MCF 10A (cell line): ENCODE results near the gene AARS2. TPM values are rescaled to one million over a fixed set of nuclear protein-coding genes. Genes with fewer than 3 reads are reported as not detected.

Experiments
- BruUV-seq: library from RNA; stranded (reverse); fragments of 400-500 nt; replicated peaks from 2 replicates; lab custom pipeline; 2021; lab: Mats Ljungman, UMichigan
- CTCF ChIA-PET: fragments of 300-600 bp; sonication (Branson Sonifier 250); formaldehyde crosslinking; extraction: SDS; loops from one replicate; lab custom pipeline; 2021; ENCODE audit warnings: antibody characterized with exemption, inconsistent platforms; lab: Yijun Ruan, JAX
- POLR2A ChIA-PET: fragments of 300-600, 350-650 bp; sonication (Branson Sonifier 250); formaldehyde crosslinking; extraction: SDS; loops from one replicate; lab custom pipeline; 2020; ENCODE audit warnings: antibody characterized with exemption, inconsistent platforms; lab: Yijun Ruan, JAX
- DNase-seq: peaks from one replicate; pipeline ENCODE4 v3.0.0-alpha.2; 2018; ENCODE audit not compliant: unreplicated experiment
- H3K27ac Mint-ChIP-seq: one replicate; pipeline ENCODE4 v1.8.0; 2022; ENCODE audit warnings: mild to moderate bottlenecking, low read depth, mixed read lengths; ENCODE audit not compliant: unreplicated experiment
- H3K27me3 Mint-ChIP-seq: one replicate; pipeline ENCODE4 v1.8.0; 2022; ENCODE audit warnings: mixed read lengths; ENCODE audit not compliant: insufficient read depth, unreplicated experiment
- H3K36me3 Mint-ChIP-seq: one replicate; pipeline ENCODE4 v1.8.0; 2022; ENCODE audit warnings: mild to moderate bottlenecking, moderate library complexity, mixed read lengths; ENCODE audit not compliant: insufficient read depth, unreplicated experiment
- H3K4me1 Mint-ChIP-seq: one replicate; pipeline ENCODE4 v1.8.0; 2022; ENCODE audit warnings: mixed read lengths; ENCODE audit not compliant: insufficient read depth, unreplicated experiment
- H3K4me3 Mint-ChIP-seq: one replicate; pipeline ENCODE4 v1.8.0; 2022; ENCODE audit warnings: mild to moderate bottlenecking, moderate library complexity, mixed read lengths; ENCODE audit not compliant: unreplicated experiment
- H3K9me3 Mint-ChIP-seq: one replicate; pipeline ENCODE4 v1.8.0; 2022; ENCODE audit warnings: mixed read lengths; ENCODE audit not compliant: unreplicated experiment
- intact Hi-C: fragments of 100-400 bp; cut with micrococcal nuclease; formaldehyde crosslinking; loops from 2 replicates; pipeline ENCODE4 v1.14.1; 2022
- total RNA-seq: library from RNA; stranded (reverse); gene quantifications from 2 replicates; pipeline ENCODE4 v1.2.3, GENCODE V29; 2022
- TF ChIP-seq, protein P1 (sequence below): fragments of 200-600 bp; IDR thresholded peaks from one replicate; pipeline ENCODE4 v1.8.0; 2022; ENCODE audit warnings: antibody characterized with exemption, mild to moderate bottlenecking; ENCODE audit not compliant: unreplicated experiment

AARS2 gene
- total RNA-seq, 1 experiment from 2014 or later, result 15.5 TPM

DNA sequence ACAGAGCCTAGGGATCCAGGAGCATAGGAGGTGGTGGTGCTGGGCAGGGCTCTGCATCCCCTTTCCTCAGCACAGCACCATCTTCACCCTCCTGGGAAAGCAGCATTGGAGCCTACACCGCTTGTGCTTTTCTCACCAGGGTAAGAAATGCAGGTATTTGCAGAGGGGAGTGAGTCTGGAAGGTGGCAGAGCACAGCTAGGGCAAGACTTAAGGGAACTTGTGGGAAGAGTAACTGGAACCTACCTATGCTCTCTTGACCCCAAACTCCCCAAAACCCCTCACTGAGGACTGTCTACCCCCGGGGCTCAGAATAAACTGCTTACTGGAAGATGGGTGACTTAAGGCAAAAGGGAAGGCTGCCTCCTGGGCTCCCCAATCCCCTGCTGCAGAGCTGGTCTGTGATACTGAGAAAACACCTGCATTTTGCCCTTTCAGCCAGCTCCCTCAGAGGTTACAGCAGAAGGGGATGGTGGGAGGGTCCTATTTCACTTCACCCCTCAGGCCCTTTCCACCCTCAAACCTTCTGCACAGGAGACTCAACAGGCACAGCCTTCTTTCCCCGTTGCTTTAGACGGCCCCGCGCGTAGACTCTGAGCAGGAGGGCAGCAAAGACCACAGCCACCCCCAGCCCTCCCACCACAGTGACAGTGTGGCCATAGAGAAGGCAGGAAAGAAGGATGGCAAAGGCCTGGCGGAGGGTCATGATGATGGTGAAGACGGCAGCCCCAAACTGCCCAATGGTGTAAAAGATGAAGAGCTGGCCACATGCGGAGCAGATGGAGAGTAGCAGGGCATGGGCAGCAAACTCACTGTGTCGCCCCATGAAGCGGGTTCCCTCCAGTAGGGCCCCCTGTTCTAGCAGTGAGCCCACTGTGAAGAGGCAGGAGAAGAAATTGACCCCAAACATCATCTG, 58.7 kb downstream of the AARS2 start:
- BruUV-seq, result TSS peak; percentile 27
- peaks cover 69% of the 10 kb centered on the region for H3K4me1 Mint-ChIP-seq
- H3K36me3 Mint-ChIP-seq, result peaks cover 81% of the 10 kb centered on the region
- DNase-seq, result no peak
- TF ChIP-seq, protein P1, sequence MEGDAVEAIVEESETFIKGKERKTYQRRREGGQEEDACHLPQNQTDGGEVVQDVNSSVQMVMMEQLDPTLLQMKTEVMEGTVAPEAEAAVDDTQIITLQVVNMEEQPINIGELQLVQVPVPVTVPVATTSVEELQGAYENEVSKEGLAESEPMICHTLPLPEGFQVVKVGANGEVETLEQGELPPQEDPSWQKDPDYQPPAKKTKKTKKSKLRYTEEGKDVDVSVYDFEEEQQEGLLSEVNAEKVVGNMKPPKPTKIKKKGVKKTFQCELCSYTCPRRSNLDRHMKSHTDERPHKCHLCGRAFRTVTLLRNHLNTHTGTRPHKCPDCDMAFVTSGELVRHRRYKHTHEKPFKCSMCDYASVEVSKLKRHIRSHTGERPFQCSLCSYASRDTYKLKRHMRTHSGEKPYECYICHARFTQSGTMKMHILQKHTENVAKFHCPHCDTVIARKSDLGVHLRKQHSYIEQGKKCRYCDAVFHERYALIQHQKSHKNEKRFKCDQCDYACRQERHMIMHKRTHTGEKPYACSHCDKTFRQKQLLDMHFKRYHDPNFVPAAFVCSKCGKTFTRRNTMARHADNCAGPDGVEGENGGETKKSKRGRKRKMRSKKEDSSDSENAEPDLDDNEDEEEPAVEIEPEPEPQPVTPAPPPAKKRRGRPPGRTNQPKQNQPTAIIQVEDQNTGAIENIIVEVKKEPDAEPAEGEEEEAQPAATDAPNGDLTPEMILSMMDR, result no peak
- CTCF ChIA-PET, result interaction anchor here (0.5 to 4.5 kb wide), 14 partner anchors 8 to 587 kb away, joined by 3 to 33 read pairs (median 5); partner anchors contain the start of gene SLC29A1
- H3K9me3 Mint-ChIP-seq, result no peaks in the 10 kb centered on the region
- peak overlapping the region; percentile 22 for H3K4me3 Mint-ChIP-seq
- POLR2A ChIA-PET, result interaction anchor here (0.6 to 3.0 kb wide), 6 partner anchors 8 to 82 kb away, joined by 3 to 121 read pairs (median 4); partner anchors contain the start of gene HSP90AB1
- no peaks in the 10 kb centered on the region for H3K27me3 Mint-ChIP-seq
- peak overlapping the region; percentile 44 for H3K27ac Mint-ChIP-seq
- intact Hi-C loops, result no loop called here

DNA sequence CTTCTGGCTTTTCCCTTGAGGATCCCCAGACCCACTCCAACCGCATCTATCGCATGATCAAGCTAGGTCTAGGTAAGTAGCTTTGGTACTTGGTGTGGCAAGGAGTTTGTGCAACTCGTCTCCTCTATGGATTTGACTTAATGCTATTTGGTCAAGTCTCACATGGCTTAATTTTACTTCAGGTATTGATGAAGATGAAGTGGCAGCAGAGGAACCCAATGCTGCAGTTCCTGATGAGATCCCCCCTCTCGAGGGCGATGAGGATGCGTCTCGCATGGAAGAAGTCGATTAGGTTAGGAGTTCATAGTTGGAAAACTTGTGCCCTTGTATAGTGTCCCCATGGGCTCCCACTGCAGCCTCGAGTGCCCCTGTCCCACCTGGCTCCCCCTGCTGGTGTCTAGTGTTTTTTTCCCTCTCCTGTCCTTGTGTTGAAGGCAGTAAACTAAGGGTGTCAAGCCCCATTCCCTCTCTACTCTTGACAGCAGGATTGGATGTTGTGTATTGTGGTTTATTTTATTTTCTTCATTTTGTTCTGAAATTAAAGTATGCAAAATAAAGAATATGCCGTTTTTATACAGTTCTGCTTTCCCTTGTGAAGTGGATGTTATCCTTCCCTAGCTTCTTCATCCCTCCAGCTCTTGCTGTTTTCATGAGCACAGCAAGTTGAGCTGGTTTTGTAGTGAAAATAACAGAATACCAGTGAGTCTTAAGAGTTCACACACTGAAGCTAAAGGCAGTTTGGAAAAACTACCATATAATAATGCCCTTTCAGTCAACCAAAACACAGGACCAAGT, 59.6 kb downstream of the AARS2 start:
- no peak overlapping the region for H3K27ac Mint-ChIP-seq
- CTCF ChIA-PET, result interaction anchor here (0.7 to 4.5 kb wide), 12 partner anchors 9 to 158 kb away, joined by 3 to 31 read pairs (median 5); partner anchors contain the start of gene SLC29A1
- peak; percentile 66 for DNase-seq
- H3K36me3 Mint-ChIP-seq, result peaks cover 90% of the 10 kb centered on the region
- peaks cover 77% of the 10 kb centered on the region for H3K4me1 Mint-ChIP-seq
- H3K4me3 Mint-ChIP-seq, result no peak overlapping the region
- BruUV-seq, result TSS peak; percentile 5
- POLR2A ChIA-PET, result interaction anchor here (0.6 to 1.4 kb wide), 3 partner anchors 9 to 81 kb away, joined by 3 to 4 read pairs (median 4); no protein-coding TSS in a partner anchor
- intact Hi-C loops, result loop anchor here (1.0 kb wide), 1 partner anchor 157 kb away; no protein-coding TSS in a partner anchor
- H3K9me3 Mint-ChIP-seq, result no peaks in the 10 kb centered on the region
- H3K27me3 Mint-ChIP-seq, result no peaks in the 10 kb centered on the region
- TF ChIP-seq, protein P1, result peak; percentile 55

DNA sequence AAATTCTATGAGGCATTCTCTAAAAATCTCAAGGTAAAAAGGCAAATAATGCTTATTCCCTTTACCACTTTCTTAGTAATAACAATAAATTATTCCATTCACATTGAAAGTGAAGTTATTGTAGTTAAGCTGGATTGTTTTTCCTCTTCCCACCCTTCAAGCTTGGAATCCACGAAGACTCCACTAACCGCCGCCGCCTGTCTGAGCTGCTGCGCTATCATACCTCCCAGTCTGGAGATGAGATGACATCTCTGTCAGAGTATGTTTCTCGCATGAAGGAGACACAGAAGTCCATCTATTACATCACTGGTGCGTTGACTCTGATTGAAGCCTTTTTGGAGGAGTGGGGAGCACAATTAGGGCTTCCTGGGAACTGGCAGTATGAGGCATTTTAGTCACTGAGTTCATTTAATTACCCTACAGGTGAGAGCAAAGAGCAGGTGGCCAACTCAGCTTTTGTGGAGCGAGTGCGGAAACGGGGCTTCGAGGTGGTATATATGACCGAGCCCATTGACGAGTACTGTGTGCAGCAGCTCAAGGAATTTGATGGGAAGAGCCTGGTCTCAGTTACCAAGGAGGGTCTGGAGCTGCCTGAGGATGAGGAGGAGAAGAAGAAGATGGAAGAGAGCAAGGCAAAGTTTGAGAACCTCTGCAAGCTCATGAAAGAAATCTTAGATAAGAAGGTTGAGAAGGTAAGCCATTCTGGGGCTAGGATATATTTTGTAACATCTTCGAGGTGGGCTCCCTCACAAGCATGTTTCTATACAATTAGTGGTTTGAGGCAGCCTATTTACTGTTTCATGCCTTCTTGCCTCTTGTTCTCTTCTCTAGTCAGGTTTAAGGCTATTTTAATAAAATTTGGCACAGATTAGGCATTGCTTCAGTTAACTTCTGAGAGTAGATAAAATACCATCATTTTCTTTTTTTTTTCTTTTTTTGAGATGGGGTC, 61.3 kb downstream of the AARS2 start:
- Mint-ChIP-seq H3K27ac (no peak overlapping the region), H3K36me3 (peaks cover 100% of the 10 kb centered on the region), H3K4me1 (peaks cover 72% of the 10 kb centered on the region), H3K27me3 (no peaks in the 10 kb centered on the region), H3K4me3 (no peak overlapping the region), H3K9me3 (no peaks in the 10 kb centered on the region)
- no TSS peak for BruUV-seq
- ChIA-PET POLR2A (interaction anchor here (1.0 to 1.3 kb wide), 3 partner anchors 10 to 28 kb away, joined by 3 to 4 read pairs (median 4); no protein-coding TSS in a partner anchor), CTCF (interaction anchor here (0.6 to 3.6 kb wide), 5 partner anchors 9 to 130 kb away, joined by 3 to 21 read pairs (median 3); no protein-coding TSS in a partner anchor)
- no peak for DNase-seq
- TF ChIP-seq, protein P1, result no peak
- intact Hi-C loops, result no loop called here
